C4-2B (cell line): ENCODE results near the gene SLC4A11.

Source experiments
- CTCF ChIP-seq: fragments of 450-650 bp; conservative IDR thresholded peaks from 2 replicates; pipeline ENCODE4 v1.5.1; 2017; ENCODE audit warnings: mild to moderate bottlenecking
- ZFX ChIP-seq: fragments of 450-650 bp; IDR thresholded peaks from 2 replicates; pipeline ENCODE4 v1.6.1; 2017

- TF ChIP-seq CTCF (no peak), ZFX (no peak)
Observed at GRCh38 chr20:3228750-3229032, 10.3 kb downstream of the SLC4A11 start.
